GM12801 (cell line): ENCODE results near the gene CDC42BPB.

Source experiments
- TF ChIP-seq, protein P1 (sequence below): IDR thresholded peaks from one replicate; pipeline ENCODE4 v1.5.1; 2011; ENCODE audit warnings: control low read depth; ENCODE audit not compliant: insufficient read length; ENCODE audit errors: extremely low read depth

The CDC42BPB gene

DNA sequence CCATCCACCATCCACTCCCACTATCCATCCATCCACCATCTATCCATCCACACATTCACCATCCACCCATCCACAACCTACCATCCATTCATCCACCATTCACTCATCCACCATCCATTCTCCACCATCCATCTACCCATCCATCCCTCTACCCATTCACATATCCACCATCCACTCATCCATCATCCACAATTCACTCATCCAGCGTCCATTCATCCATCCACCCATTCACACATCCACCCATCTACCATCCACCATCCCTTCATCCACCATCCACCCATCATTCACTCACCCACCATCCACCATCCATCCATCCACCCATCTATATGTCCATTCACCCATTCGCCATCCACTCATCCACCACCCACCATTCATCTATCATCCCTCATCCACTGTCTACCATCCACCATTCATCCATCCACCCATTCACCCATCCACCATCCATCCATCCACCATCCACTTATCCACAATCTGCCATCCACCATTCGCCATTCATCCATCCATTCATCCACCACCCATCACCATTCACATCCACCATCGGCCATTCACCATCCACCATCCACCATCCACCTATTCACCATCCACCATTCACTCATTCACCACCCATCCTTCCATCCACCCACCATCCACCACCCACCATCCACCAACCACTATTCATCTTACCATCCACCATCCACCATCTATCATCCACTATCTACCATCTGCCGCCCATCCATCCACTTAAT lies 136.9 kb downstream of the CDC42BPB start:
- TF ChIP-seq, protein P1, sequence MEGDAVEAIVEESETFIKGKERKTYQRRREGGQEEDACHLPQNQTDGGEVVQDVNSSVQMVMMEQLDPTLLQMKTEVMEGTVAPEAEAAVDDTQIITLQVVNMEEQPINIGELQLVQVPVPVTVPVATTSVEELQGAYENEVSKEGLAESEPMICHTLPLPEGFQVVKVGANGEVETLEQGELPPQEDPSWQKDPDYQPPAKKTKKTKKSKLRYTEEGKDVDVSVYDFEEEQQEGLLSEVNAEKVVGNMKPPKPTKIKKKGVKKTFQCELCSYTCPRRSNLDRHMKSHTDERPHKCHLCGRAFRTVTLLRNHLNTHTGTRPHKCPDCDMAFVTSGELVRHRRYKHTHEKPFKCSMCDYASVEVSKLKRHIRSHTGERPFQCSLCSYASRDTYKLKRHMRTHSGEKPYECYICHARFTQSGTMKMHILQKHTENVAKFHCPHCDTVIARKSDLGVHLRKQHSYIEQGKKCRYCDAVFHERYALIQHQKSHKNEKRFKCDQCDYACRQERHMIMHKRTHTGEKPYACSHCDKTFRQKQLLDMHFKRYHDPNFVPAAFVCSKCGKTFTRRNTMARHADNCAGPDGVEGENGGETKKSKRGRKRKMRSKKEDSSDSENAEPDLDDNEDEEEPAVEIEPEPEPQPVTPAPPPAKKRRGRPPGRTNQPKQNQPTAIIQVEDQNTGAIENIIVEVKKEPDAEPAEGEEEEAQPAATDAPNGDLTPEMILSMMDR = no peak

DNA sequence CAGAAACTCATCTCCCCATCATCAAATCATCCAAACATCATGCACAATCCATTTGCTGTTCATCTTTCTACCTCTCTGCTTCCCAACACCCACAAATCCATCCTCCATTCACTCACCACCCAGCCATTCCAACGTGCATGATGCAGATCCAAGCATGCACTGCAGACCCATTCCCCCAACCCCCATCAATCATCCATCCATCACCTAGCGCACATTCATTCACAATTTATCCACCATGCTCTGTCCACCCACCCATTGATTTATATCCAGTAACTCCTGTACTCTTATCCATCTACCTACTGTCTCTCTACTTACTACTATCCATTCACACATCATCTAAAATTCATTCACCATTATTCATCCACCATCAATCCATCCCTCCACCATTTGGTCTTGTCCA lies 138.9 kb downstream of the CDC42BPB start:
- TF ChIP-seq, protein P1 = no peak

GRCh38 chr14:102917469-102918211 lies 139.7 kb downstream of the CDC42BPB start:
- TF ChIP-seq, protein P1 = no peak

GRCh38 chr14:102917056-102917385 lies 140.3 kb downstream of the CDC42BPB start:
- TF ChIP-seq, protein P1 = no peak

- TF ChIP-seq, protein P1 = no peak
Observed at GRCh38 chr14:102916347-102917055, 140.8 kb downstream of the CDC42BPB start.

GRCh38 chr14:102915292-102916110 lies 141.8 kb downstream of the CDC42BPB start:
- TF ChIP-seq, protein P1 = no peak
